Measurements from ENCODE around the gene NID1. TPM values are rescaled to one million over a fixed set of nuclear protein-coding genes. Genes with fewer than 3 reads are reported as not detected.

NID1 gene
- total RNA-seq, 1 donor from 2014 or later = 51.2 TPM

GRCh38 chr1:236073307-236073897 is 8.5 kb upstream of the NID1 start:
- ATAC-seq (ENCODE audit: poor library complexity) (no peak), DNase-seq (no peak)
- intact Hi-C loops (cut with DNase I) = no loop called here

DNA sequence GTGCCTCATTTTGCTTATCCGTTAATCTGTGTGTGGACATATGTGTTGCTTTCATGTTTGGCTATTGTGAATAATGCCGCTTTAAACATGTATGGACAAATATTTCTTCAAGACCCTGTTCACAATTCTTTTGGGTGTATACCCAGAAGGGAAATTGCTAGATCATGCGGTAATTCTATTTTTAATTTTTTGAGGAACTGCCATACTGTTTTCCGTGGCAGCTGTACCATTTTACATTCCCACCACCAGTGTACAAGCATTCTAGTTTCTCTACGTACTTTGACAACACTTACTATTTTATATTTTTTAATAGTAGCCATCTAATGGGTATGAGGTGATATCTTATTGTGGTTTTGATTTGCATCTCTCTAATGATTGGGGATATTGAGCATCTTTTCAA is 7.1 kb upstream of the NID1 start:
- ATAC-seq (ENCODE audit: poor library complexity) = no peak
- DNase-seq = no peak
- intact Hi-C loops (cut with DNase I) = no loop called here

DNA sequence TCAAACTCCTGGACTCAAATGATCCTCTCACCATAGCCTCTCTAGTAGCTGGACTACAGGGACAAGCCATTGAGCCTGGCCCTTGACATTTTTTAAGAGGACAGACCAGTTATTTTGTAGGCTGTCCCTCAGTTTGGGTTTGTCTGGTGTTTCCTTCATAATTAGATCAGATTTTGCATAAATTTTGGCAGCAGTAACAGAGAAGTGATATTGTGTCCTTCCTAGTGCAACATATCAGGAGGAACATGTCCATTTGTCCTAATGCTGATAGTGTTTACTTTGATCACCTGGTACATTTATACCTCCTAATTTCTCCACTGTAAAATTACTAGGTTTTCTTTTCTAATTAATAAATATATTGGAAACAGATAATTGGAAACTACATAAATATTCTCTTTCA is 5.9 kb upstream of the NID1 start:
- intact Hi-C loops (cut with DNase I) = no loop called here
- ATAC-seq (ENCODE audit: poor library complexity) (no peak), DNase-seq (no peak)

GRCh38 chr1:236069796-236070195 is 4.9 kb upstream of the NID1 start:
- DNase-seq (no peak), ATAC-seq (ENCODE audit: poor library complexity) (no peak)
- intact Hi-C loops (cut with DNase I) = no loop called here

DNA sequence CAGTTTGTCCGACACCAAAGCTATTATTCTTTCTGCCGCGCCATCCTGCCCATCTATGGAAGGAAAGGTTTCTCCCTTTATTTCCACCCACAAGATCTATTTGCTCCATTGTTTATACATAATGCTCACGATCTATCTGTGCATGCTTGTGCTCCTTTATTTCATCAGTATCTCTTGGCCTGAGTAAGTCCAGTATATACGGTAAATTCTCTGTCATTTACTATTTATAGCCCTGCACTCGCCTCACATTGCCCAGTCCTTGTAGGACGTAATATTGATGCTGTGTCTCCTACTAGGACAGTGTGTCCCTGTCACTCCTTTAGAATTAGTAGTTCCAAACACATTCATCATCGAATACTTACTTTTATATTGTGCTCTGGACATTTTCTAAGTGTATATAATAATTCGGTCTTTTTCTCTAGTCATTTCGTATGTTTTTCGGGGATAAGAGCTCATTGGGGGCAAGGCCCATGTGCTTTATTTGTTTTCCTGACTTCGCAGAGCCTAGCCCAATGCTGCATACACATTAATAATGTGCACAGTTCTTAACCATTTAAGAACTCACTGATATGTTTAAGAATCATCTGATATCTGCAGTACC is 3.1 kb upstream of the NID1 start:
- DNase-seq (no peak), ATAC-seq (ENCODE audit: poor library complexity) (peak; percentile 48)
- intact Hi-C loops (cut with DNase I) = no loop called here

- peak; percentile 44 for ATAC-seq (ENCODE audit: poor library complexity)
- intact Hi-C loops (cut with DNase I) = no loop called here
- DNase-seq = peak; percentile 81
These were observed 2.0 kb upstream of the NID1 start for GRCh38 chr1:236066828-236067386.

- intact Hi-C loops (cut with DNase I) = no loop called here
- DNase-seq (no peak), ATAC-seq (ENCODE audit: poor library complexity) (no peak)
These were observed 1.2 kb upstream of the NID1 start for GRCh38 chr1:236066054-236066453.

DNA sequence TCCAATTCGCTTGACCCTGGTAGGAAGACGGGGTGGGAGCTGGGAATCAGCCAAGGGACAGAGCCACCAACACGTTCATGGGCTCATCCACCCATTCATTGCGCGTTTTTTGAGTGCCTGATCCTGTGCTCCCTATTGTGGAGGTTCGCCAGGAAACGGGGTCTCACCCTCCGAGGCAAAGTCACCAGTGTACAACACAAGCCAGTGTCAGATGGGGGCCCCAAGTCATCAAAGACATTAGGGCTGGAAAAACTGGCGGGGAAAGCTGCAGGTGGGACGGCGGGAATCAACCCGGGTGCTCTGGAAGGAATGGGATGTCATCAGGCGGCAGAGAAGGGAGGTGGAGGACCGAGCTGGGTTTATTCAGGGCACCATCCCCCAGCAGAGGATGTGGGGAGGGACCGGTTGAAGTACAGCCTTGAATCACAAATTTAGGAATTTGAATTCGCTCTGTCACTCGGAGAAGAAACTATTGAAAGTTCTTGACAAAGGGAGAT is 667 bp upstream of the NID1 start:
- no peak for DNase-seq
- intact Hi-C loops (cut with DNase I) = no loop called here
- ATAC-seq (ENCODE audit: poor library complexity) = peak; percentile 10

DNA sequence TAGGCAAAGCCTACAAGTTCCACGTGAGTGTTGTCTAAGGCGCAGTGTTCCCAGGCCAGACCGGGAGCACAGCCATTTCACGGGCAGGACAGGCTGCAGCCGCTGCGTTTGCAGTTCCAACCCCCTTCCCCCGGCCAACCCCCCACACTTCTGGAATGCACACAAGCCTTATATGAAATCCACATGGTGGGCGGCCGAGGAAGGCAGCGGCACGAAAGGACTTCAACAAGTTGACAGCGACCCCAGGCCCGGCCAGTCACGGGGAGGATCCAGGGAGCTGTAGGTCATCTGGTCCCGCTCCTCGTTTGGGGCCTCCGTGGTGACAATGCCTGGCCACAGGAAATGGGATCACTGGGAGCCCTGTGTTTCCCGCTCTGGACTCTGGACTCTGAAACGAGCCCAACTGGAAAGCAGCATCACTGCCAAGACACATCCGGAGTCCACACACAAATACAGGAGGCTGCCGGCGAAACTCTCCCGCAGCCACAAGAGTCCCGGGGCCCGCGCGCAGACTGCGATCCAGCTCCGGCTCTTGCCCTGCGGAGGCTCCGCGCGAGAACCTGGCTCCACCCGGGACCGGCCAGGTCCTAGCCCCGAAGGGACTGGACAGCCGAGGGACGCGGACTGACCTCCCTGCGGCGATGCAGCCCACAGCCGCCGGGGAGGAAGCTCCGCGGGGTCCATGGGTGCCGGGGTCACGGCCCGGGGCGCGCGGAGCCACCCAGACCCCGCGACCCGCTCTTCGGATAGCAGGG is 794 bp downstream of the NID1 start:
- DNase-seq (peak; percentile 81), ATAC-seq (ENCODE audit: poor library complexity) (peak; percentile 21)
- intact Hi-C loops (cut with DNase I) = no loop called here

DNA sequence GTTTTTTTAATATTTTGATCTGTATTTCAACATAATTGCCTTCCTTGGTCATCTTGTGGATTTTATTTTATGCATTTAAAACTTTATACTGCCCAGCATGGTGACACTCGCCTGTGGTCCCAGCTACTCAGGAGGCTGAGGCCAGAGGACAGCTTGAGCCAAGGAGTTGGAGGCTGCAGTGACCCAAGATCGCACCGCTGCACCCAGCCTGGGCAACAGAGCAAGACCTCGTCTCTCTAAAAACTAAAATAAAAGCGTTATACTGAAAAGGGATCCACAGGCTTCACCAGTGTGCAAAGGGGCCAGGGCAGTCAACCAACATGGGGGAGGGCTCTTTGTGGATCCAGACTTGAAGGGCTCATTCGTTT is 1.4 kb downstream of the NID1 start:
- ATAC-seq (ENCODE audit: poor library complexity) = no peak
- DNase-seq = no peak
- intact Hi-C loops (cut with DNase I) = no loop called here

DNA sequence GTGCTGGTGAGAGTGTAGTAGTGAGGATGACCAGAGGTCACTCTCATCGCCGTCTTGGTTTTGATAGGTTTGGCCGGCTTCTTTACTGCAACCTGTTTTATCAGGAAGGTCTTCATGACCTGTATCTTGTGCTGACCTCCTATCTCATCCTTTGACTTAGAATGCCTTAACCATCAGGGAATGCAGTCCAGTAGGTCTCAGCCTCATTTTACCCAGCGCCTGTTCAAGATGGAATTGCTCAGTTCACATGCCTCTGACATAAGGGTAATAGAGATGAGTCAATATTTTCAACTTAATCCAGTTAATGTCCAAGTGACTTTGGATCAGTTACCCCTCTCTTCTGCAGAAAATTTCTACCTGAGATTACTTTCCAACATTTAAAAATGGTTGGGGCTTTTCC is 4.6 kb downstream of the NID1 start:
- DNase-seq = no peak
- no peak for ATAC-seq (ENCODE audit: poor library complexity)
- intact Hi-C loops (cut with DNase I) = no loop called here

GRCh38 chr1:236059011-236059410 is 5.9 kb downstream of the NID1 start:
- DNase-seq (no peak), ATAC-seq (ENCODE audit: poor library complexity) (no peak)
- intact Hi-C loops (cut with DNase I) = no loop called here

- DNase-seq (no peak), ATAC-seq (ENCODE audit: poor library complexity) (no peak)
- intact Hi-C loops (cut with DNase I) = no loop called here
These were observed 6.6 kb downstream of the NID1 start for GRCh38 chr1:236058141-236058934.

- intact Hi-C loops (cut with DNase I) = no loop called here
These were observed 7.3 kb downstream of the NID1 start for GRCh38 chr1:236057546-236057945.

GRCh38 chr1:236052232-236052993 is 12.5 kb downstream of the NID1 start:
- intact Hi-C loops (cut with DNase I) = no loop called here
- ATAC-seq (ENCODE audit: poor library complexity) (peak; percentile 30), DNase-seq (no peak)

More at GRCh38 chr1:236057546-236057945, 7.3 kb downstream of the NID1 start:
- ATAC-seq (ENCODE audit: poor library complexity) (no peak), DNase-seq (no peak)

DNA sequence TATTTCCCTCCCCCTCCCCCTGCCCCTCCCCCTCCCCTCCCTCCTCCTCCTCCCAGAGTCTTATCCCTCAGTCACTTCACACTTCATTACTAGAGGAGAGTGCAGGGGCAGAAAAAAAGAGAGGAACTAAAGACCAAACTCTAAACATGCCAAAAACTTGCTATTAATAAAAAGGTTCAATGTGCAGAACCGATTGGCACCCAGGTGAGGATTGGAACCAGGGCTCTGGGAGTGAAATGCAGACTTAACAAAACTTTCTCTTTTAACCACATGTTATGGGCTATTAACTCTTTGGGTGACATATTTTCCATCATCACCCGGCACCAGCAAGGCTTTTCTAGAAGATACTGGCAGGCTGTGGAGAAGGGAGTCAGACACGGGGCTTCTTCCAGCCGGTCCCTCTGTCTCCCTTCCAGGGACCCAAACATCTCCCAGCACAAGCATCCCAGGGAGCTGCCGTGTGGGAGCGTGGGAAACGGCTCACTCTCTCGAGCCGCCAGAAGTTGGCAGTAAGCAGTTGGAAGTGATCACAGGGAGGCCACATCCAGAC is 13.6 kb downstream of the NID1 start:
- ATAC-seq (ENCODE audit: poor library complexity) (peak; percentile 35), DNase-seq (no peak)
- intact Hi-C loops (cut with DNase I) = no loop called here

DNA sequence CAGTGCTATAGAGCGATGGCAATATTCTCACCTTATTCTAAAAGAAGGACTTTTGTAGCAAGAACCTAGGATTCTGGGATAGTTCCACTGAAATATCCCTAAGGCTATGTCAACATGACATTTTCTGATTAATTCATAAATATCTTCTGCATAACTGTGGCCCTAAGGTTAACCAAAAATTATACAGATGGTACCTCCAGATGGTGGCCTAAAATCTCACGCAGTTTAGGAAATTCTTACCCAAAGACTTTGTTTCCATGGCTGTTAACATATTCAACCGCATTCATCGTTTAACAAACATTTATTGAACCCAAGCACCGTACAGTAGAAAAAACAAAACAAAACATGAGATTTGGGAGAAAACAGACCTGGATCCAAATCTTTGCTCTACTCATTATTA is 19.1 kb downstream of the NID1 start:
- intact Hi-C loops (cut with DNase I) = no loop called here
- ATAC-seq (ENCODE audit: poor library complexity) = no peak
- no peak for DNase-seq

- no peak for DNase-seq
- intact Hi-C loops (cut with DNase I) = no loop called here
- no peak for ATAC-seq (ENCODE audit: poor library complexity)
These were observed 20.5 kb downstream of the NID1 start for GRCh38 chr1:236044341-236044740.
